C4-2B (cell line): Measurements from ENCODE around the gene ACAD9.

ENCODE experiments used
- H3K27ac ChIP-seq: fragments of 450-650 bp; 2 replicates; pipeline ENCODE4 v1.5.1; 2017
- ZFX ChIP-seq: fragments of 450-650 bp; IDR thresholded peaks from 2 replicates; pipeline ENCODE4 v1.6.1; 2017
- TF ChIP-seq, protein P1 (sequence below): fragments of 450-650 bp; conservative IDR thresholded peaks from 2 replicates; pipeline ENCODE4 v1.5.1; 2017; ENCODE audit warnings: mild to moderate bottlenecking

The ACAD9 gene

DNA sequence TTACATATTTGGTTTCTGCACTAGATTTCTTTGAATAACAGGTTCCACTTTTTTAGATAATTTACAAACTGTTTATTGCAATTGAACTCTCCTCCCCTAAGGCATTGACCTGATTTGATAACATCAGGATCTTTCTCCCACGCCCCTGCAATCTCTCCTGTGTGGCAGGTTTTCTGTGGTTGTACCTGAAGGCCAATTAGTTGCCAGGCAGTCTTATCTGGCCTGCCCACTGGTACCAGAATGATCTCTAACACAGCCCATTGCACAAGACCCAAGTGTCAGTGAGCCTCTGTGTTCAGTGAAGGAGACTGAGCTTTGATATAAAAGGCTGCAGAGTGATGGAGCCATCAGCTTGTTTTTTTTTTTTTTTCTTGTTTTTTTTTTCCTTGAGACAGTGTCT lies 3.3 kb downstream of the ACAD9 start:
- no peak overlapping the region for H3K27ac ChIP-seq
- TF ChIP-seq, protein P1, sequence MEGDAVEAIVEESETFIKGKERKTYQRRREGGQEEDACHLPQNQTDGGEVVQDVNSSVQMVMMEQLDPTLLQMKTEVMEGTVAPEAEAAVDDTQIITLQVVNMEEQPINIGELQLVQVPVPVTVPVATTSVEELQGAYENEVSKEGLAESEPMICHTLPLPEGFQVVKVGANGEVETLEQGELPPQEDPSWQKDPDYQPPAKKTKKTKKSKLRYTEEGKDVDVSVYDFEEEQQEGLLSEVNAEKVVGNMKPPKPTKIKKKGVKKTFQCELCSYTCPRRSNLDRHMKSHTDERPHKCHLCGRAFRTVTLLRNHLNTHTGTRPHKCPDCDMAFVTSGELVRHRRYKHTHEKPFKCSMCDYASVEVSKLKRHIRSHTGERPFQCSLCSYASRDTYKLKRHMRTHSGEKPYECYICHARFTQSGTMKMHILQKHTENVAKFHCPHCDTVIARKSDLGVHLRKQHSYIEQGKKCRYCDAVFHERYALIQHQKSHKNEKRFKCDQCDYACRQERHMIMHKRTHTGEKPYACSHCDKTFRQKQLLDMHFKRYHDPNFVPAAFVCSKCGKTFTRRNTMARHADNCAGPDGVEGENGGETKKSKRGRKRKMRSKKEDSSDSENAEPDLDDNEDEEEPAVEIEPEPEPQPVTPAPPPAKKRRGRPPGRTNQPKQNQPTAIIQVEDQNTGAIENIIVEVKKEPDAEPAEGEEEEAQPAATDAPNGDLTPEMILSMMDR = no peak
- no peak for TF ChIP-seq ZFX

DNA sequence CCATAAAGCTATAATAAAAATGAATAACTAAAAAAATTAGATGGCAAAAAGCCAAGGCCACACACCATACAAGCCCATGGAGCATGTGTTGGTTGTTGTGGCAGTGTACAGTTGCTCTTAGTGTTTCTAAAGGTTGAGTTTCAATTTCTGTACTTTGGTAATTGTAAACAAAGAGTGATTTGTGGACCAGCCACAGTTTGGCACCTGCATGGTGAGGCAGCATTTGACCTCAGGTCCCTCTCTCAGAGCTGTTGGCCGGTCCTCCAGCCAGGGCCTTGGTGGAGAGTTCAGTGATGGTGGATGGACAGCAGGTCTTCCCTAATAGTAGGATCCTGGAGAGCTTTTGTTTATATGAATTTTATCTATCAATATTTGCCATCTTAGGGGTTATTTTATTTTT lies 5.6 kb downstream of the ACAD9 start:
- no peak for TF ChIP-seq ZFX
- TF ChIP-seq, protein P1 = no peak
- H3K27ac ChIP-seq = no peak overlapping the region

DNA sequence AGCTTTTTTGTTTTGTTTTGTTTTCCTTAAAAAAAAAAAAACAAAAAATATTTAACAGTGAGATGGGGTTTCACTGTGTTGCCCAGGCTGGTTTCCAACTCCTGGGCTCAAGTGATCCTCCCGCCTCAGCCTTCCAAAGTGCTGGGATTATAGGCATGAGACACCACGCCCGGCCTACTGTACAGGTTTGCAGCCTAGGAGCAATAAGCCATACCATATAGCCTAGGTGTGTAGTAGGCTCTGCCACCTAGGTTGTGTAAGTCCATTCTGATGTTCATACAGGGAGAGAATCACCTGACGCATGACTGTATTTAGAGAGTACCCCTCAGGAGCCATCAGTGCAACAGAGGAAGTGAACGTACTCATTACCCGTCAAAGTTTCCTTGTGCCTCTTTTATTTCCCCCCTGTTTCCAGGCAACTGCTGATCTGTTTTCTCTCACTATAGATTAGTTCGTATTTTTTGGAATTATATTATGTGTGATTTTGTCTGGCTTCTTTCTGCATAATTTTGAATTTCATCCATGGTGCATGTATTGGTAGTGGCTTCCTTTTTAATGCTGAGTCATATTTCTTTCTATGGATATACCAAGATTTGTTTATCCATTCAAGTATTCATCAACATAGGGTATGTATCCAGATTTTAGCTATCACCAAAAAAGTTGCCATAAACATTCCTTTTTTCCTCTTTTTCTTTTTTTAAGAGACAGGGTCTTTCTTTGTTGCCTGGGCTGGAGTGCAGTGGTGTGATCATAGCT lies 9.9 kb downstream of the ACAD9 start:
- no peak overlapping the region for H3K27ac ChIP-seq
- TF ChIP-seq ZFX = no peak
- TF ChIP-seq, protein P1 = no peak

DNA sequence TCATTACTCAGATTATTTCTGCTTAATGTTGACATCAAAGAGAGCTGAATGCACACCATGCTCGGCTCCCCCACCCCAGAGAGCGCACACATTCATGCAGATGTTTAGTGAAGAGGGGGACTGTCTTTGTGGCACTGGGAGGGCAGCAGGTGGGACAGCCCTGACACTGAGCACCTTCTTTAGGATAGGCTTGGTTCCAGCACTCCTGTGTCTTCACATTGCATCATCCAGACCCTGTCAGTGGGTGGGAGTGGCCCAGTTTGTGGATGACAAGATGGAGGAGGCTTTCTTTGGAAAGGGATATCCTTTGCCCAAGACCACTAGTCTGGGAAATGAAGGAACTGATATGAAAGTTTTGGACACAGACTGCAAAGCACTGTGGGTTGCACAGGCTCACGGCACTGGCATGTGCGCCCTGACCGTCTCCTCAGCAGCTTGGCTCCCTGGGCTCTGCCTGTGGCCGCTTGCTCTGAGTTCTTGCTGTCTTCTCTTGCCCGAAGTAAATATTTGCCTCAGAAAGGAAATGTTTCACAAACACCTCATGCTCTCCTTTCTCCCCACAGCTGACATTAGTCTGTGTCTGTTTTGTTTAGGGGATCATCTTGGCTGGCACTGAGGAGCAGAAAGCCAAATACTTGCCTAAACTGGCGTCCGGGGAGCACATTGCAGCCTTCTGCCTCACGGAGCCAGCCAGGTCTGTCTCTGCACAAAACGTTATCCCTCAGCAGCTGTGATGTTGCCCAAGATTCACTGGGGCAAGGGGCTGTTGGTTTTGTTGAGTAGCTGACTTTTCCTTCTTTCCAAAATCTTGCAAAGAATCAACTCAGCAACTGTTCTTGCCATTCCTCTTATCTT lies 16.6 kb downstream of the ACAD9 start:
- TF ChIP-seq, protein P1 = no peak
- H3K27ac ChIP-seq = no peak overlapping the region

DNA sequence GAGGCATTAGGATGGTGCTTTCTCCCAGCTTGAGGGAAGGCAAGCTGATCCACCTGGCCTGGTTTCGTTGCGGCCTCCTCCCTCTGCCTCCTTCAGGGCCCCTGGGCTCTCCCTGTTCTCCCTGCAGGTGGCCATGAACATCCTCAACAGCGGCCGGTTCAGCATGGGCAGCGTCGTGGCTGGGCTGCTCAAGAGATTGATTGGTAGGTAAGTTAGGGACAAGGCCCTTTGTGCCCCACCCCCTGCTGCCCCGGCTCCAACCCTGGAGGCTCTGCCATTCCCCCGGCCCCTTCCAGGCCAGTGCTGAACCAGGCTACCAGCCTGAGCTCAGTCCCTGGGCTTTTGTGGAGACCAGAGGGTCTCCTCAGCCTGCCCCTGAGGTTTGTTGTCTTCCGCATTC lies 23.0 kb downstream of the ACAD9 start:
- H3K27ac ChIP-seq = no peak overlapping the region
- no peak; the same call in 1 of the 2 replicates for TF ChIP-seq ZFX
- TF ChIP-seq, protein P1 = no peak

DNA sequence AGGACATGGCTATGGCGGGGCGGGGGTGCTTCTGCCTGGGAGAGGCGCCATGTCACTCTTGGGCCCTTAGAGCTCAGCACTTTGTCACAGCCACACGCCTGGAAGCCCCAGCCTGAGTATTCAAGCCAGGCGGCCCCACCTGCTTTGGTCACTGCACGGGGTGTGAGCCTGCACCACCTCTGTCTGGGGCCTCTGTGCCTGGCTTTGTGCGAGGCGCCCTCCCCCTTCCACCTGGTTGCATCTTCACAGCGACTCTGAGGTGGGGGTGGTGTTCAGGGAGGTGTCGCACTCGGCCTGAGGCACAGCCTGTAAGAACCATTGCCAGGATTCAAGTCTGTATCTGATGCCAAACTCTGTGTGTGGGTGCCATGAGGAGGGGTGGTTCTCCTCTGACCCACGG lies 24.1 kb downstream of the ACAD9 start:
- no peak overlapping the region for H3K27ac ChIP-seq
- TF ChIP-seq ZFX = no peak
- TF ChIP-seq, protein P1 = no peak
